Fibroblast of peridontal ligament (primary cell): ENCODE results near the gene ZSCAN30.
A peak's percentile ranks its signal among the peaks of the same experiment; 100 is the strongest.

Experiments used
- DNase-seq: peaks from one replicate; pipeline ENCODE4 v3.0.0-alpha.2; 2010; ENCODE audit errors: extremely low read depth

ZSCAN30 gene

DNA sequence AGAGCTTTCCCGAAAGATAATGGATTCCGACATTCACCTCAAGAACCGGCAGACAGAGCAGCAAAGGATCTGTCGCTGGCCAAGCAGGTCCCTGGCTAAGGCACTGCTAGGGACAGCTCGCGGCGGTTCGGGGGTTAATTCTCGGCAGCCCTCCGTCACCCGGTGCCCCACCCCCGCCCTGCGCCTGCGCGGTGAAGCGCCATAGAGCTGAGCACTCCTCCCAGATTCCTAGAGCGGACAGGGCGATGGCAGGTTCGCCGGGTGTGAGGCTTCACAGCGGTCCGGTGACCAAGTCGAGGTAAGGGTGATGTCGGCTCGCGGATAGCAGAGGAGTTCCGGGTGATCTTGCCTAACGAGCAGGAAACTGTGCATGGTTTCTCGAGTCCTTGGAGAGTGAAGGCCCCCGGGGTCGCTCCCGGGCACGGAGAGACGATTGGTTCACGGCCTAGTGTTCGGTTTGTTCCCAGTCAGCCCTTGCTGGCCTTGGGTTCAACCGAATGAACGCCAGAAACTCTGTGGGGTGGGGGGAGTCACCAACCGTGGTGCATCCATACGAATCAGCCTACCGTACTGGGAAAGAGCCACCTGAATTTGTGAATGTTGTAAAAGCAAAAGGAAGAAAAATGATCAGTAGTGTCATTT lies at the start of gene ZSCAN30:
Gene ZSCAN30, minus strand, starts transcription at position 136 of the 642 bp plus-strand sequence. CDS start 25,877 bp downstream, outside the sequence.
- DNase-seq, result peak; percentile 92

DNA sequence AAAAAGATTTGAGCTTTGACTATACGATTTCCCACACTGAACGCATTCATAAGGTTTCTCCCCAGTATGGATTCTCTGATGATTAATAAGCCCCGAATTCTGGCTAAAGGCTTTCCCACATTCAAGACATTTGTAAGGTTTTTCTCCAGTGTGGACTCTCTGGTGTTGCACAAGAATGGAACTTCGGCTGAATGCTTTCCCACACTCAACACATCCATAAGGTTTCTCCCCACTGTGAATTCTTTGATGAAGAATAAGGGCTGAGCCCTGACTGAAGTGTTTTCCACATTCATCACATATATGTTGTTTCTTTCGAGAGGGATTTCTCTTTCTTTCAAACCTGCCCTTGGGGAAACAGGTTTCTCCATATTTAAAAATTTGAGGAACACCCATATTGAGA lies 47.3 kb upstream of the ZSCAN30 start:
- DNase-seq, result no peak

DNA sequence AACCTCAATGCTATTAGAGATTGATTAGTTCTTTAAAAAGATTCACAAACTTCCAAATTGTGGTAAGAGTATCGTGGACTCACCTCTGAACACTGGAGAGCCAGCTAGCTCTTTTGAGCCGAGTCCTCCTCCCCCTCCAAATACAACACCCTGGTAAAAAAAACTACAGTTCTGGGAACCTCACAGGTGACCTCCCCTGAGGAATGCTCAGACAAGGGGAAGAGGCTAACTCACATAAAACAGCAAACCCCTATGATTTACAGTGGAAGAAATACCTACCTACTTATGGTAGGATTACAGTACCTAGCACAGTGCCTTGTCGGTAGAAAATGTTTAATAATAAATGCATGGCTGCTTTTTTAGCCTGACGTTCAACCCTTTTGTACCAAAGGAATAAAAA lies 45.8 kb upstream of the ZSCAN30 start:
- no peak for DNase-seq

DNA sequence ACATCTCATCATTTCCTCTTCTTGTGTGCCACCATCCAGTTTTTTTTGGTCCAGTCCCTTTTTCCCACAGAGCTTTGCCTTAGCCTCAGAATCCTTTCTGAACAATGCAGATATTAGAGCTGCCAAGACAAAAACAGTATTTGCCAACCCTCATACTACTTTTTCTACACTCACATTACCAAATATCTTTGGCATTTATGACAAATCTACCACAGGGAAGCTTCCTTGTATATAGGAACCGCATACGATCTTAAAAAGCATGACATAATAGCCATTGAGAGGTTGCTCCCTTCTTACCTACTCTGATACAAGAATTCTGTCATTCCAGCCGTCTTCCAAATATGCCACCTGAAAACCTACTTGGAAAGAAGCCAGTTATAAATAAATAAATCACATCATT lies 44.8 kb upstream of the ZSCAN30 start:
- DNase-seq, result peak; percentile 49

DNA sequence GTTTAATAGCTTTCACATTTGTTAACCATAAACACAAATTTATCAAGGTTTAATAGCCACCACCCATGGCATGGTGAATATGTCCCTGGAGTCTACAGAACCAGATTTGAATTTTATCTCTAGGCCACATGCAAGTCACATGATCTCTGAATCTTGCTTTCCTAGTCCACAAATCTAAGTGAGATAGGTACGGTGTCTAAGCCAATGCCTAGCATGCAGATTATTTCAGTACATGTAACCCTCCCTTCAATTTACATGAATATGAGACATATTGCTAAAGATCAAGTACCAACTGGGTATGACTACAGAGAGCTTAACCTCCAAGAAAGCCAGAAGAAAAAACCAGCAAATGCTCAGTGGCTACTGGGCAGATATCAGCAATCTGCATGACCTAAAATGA lies 44.2 kb upstream of the ZSCAN30 start:
- DNase-seq, result no peak

DNA sequence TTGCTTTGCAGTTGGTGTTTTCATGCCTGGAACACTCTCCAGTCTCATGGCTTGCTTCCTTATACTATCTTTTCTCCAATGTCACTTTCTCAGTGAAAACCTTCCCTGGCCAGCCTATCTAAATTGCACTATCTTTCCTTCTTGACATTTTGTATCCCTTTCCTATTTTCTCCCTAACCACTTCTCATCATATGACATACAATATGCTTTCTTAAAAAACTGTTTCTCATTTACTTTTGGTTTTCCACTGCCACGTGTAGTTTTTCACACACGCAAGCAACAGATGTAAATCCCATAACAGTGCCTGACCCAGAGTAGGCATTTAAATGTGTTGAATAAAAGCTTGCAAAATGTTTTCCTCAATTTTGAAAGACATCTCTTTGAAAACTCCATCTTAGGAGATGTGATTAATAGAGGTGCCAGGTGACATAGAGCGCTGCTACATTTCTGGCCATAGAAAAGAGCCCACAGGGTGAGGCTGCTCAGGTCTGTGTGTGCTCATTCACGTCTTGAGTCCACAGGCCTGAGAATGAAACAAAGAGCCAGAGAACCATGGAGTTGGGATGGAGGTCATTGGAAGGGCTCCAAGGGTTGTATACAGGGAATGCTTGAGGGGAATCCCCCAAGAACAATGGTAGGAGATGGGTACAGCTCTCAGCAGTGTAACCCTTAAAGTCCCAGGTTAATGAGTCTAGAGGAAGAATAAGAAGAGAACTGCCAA lies 41.5 kb upstream of the ZSCAN30 start:
- no peak for DNase-seq

DNA sequence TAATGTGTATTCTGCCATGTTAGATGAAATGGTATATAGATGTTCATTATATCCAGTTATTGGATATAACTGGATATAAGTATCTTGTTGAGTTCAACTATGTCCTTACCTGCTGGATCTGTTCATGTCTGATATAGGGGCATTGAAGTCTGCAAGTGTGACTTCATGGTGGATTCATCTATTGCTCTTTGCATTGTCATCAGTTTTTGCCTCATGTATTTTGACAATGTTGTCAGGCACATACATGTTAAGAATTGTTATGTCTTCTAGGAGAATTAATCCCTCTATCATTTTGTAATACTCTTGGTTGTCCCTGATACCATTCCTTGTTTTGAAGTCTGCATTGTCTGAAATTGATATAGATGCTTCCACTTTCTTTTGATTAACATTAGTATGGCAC lies 38.8 kb upstream of the ZSCAN30 start:
- no peak for DNase-seq

DNA sequence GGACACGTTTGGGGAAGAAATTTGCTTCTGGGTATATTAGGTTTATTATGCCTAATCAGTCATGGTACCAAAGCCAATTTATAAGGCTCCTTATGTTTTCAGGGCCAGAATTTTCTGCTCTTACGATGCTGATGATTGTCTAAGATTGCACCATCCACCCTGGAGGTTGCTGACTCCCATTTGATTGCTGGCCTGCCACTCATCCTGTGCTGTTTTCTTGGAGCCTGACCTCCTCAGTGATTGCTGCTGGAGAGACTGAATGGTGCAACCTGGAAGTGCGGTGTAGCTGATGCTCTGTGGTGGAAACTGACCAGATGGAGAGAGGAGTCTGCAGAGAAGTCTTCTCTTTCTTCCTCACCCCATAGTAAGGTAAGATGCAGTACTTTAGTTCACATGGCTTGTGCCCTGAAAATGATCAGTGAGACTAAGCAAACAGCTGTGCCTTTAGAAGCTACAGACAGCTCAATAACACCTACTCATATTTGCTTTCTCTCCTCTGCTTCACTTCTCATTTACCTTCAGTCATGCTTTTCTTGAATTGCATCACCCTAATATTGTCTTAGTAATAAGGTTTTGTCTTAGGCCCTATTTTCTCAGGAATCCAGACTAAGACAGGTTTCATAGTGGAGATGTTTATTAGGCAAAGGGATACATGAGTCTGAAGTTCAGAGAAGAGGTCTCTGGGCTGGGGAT lies 36.8 kb upstream of the ZSCAN30 start:
- DNase-seq, result no peak

DNA sequence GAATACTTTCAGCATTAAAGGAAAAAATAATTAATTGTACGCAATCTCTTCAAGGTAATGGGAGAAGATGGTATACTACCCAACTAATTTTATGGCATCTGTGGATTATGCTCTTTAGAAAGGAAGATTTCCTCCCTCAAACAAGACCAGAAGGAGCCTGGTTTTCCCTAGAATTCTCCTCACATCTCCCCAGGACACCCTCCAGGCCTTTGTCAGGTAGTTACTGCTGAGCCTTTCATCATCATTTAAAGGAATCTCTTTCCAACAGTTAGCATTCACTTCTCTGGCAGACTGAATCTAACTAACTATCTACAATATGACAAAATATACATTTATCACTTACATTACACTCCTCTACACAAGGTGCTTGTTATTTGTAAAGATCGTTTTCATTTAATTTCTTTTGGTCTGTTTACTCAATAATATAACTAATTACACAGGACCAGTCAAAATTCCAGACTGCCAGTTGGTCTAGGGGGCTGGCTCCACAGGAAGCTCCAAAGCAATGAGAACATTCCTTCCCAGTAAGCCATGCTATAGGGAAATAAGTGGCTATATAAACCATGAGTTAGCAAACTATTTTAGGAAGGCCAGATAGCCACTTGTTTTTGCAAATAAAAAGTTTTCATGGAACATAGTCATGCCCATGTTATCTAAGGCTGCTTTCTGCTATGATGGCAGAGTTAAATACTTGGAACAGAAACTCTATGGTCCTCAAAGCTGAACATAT lies 35.1 kb upstream of the ZSCAN30 start:
- DNase-seq, result no peak

DNA sequence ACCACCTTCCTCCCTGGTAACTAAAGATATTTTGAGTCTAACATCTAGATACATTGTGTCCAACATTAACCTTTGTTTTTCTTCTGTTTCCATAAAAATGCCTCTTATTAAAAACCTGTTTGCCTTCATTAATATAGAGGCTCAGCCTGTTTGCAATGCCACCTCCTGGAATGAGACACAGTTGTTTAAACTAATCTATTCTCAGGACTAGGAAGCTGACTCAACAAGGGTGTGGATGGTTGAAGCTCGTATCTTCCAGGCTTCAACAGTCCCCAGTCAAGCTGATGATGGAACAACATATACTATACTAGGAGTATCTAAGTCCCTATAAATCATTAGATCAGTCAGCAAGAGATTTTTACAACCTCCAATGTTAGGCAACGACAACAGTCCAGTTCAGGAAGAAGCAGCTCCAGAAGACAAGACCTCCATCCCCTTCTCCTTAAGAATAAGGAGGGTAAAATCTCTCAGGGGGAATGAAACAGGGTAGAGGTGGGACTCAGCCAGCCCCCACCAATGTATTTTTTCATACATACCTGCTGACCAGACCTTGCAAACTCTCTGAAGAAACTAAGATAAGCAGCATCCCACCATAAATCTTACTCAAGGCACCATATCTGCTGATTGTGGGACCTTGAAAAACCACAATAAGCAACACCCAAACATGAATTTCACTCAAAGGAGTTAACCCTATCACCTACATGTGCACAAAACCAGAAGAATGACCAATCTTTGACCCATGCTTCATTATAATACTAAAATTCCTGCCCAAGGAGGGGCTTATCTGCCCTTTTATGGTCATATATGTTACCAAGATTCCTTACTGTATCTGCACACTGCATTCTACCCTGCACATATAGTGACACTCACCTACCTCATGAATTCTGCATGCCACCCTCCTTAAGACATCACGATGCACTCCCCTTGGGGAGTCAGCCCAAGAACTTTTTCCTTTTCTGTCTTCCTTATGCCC lies 32.7 kb upstream of the ZSCAN30 start:
- no peak for DNase-seq

DNA sequence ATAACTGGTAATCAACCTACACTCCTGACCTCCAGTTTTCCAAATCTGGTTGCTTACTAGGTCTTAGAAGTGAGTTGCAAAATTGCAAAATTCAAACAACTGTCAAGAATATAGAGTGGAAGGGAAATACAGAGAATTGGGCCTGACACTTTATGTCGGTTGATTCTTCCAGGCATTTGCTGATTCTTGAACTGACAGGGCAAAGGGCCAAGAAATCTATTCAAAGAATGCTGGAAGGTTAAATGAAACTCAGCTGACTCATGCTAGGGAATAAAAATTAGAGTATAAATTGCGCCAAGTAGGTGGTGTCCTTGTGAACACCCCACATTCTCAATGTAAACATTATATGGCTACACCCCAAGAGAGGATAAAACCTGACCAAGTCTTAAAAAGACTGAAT lies 21.5 kb upstream of the ZSCAN30 start:
- peak; percentile 62 for DNase-seq

DNA sequence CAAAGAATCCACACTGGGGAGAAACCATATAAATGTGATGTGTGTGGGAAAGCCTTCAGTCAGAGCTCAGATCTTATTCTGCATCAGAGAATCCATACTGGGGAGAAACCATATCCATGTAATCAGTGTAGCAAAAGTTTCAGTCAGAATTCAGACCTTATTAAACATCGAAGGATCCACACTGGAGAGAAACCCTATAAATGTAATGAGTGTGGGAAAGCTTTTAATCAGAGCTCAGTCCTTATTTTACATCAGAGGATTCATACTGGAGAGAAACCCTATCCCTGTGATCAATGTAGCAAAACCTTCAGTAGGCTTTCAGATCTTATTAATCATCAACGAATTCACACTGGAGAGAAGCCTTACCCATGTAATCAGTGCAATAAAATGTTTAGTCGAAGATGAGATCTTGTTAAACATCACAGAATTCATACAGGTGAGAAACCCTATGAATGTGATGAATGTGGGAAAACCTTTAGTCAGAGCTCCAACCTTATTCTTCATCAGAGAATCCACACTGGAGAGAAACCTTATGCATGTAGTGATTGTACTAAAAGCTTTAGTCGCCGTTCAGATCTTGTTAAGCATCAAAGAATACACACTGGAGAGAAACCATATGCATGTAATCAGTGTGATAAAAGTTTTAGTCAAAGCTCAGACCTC lies 16.7 kb upstream of the ZSCAN30 start:
- DNase-seq, result no peak

DNA sequence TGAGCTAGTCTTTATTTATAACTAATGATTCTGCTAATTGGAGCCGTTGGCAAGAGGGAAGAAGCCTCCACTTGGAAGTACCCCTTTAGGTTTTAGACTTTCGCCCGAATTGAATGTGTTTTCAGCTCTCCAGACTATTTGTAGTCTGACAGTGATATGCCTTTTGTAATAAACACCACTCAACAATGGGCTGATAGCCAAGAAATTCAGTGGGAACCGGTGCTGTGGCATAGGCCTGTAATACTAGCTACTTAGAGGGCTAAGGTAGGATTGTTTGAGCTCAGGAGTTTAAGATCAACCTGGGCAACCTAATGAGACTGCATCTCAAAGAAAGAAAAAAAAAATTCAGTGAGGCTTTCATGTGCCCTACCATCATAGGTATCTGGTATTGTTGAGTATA lies 13.6 kb upstream of the ZSCAN30 start:
- DNase-seq, result no peak

DNA sequence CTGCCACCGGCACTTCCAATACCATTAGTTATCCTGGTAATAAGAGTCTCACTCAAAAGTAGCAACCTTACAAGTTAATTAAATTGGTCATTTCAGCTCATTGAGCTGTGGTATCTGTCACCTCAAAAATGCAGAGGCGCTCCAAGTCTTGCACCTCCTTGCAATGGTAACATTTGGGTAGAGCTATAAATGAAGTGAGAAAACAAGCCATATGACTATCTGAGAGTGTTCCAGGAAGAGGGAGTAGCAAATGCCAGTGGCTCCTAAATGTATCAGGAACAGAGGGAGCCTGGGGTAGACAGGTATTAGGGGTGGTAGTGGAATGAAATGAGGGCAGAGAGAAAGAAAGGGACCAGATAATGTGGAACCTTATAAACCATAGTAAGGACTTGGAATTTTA lies 6.0 kb upstream of the ZSCAN30 start:
- DNase-seq, result no peak

DNA sequence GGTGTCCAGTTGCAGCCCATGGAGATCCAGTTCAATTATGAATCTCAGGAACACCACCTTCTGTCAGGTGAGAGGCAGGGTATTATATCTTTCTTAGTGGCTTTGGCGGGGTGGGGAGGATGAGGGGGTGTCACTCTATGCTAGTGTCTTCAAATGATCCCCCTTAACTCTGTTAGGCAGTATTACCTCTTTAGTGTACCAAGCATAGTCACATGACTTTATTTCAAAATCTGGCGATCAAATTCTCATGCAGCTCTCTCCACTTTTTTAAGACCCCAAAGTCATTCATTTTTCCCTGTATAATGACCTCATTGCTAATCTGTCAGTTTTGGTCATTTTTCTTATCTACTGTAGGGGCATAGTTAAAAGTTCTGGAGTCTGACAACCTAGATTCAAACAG lies 1.1 kb upstream of the ZSCAN30 start:
- DNase-seq, result no peak

DNA sequence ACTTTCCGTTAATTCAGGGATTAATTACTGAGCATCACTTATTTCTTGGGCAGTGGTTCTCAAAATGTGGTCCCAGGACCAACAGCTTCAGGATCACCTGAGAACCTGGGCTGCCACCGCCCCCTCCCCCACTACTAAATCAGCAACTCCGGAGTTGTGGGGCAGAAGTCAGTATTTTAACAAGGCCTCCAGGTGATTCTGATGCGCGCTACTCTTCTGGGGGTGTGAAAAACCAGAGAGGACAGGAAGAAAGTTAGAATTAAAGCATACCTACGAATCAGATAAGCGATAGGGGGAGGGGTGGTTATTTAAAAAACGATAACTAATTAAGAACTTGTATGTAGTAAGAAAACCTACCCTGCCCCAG lies 319 bp downstream of the ZSCAN30 start:
- DNase-seq, result no peak

DNA sequence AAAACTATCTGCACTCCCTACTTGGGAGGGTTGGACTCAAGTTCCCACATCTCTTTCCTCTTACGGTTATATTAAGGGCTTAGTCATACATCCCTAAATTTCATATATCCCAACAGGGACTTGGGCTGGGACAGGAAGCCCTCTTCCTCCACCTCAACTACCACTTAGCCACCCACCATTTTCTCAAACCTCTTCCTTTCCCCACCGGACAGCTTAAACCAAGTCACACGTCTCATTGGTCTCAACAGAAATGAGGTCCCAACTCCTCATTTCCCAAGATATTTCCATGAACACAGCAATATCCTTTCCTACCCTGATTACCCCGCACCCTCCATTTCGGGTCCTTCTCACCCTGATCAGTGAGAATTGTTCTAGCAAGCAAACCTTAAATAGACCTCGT lies 736 bp downstream of the ZSCAN30 start:
- peak; percentile 55 for DNase-seq

DNA sequence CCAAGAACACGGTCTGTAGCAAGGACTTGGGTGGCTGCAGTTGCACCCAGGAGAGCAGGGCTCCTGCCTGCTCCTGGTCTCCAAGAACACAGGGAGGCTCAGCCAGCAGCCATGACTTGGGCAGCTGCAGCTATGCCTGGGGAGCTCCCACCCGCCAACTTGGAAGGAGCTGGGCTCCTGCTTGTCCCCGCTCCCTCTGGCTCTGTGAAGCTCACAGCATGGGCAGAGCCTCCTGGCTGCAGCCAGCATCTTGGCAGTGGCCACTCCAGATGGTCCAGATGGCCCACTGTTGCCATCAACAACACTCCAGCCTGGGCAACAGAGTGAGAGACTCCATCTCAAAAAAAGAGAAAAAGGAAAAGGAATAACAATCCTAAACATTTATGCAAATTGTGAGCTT lies 5.2 kb downstream of the ZSCAN30 start:
- no peak for DNase-seq

DNA sequence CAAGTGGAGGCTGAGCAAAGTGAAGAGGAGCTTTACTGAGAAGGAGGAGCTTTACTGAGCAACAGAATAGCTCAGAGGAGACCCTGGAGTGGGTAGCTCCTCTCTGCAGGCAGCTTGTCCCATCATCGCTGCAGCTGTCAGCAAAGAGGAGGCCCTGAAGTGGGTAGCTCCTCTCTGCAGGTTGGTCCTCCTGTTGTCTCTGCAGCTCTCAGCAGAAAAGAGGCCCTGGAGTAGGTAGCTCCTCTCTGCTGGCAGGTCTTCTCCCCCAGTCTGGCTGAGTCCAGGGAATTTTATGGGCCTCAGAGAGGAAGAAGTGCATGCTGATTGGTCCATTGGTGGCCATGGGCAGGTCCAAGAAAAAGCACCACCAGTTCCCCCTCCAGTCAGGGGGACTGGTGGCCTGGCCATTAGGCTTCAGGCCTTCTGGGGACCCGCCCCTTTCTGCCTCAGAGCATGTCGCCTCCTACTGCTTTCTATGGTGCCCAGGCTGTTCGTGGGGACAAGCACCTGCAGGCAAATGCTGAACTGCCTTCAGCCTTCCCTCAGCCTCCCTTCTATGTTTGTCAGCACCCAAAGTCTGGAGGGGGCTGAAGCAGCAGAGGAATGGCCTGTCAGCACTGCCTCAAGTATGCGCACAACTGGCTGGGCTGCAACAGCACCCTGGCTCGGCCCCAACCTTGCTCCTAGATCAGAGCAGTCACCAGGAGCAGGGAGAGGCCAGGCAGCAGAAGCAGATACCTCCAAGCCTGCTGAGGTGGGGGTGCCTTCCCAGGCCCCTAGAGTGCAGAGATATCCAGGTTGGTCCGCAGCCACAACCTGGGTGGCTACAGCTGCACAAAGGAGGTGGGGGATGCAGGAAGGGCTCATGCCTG lies 5.9 kb downstream of the ZSCAN30 start:
- no peak for DNase-seq

DNA sequence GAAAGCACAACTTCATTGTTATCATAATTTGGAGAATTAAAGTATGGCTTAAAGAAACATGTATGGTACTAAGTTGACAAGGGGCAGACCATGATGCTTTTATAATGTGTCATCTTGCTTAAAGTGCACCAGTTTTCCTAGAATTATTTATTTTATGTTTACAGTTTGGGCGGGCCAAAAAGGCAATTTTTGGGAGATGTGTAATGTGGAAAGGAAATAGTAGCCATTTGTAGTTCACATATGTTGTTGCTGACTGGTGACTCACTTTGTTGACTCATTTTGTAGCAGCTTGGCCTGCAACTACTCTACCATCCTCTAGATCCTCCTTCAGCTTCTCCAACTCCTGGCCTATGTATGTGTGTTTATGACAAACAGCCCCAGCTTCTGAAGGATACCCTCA lies 7.7 kb downstream of the ZSCAN30 start:
- peak; percentile 85 for DNase-seq
